Activated CD4-positive, alpha-beta T cell treated with anti-CD3 and anti-CD28 coated beads for 36 hours (primary cell): ENCODE measurements around the gene SLC47A2. TPM values are rescaled to one million over a fixed set of nuclear protein-coding genes. Genes with fewer than 3 reads are reported as not detected.

Experiments used
- ATAC-seq: fragments of 200-7000 bp; cut with Tn5 transposase; one replicate; pipeline ENCODE4 v1.10.0; 2021; ENCODE audit warnings: mild to moderate bottlenecking, moderate library complexity
- CTCF ChIA-PET: fragments of 350-600 bp; sonication (Branson Sonifier 250); formaldehyde crosslinking; loops from one replicate; lab custom pipeline; 2021; ENCODE audit warnings: antibody characterized with exemption; lab: Charles Lee
- POLR2A ChIA-PET: fragments of 350-600 bp; sonication (Branson Sonifier 250); formaldehyde crosslinking; loops from one replicate; lab custom pipeline; 2021; ENCODE audit warnings: antibody characterized with exemption, inconsistent platforms; lab: Charles Lee
- DNase-seq: peaks from one replicate; pipeline ENCODE4 v3.0.0-alpha.2; 2020
- H3K27ac Mint-ChIP-seq: one replicate; pipeline ENCODE4 v1.8.0; 2021; ENCODE audit warnings: mixed read lengths
- H3K27me3 Mint-ChIP-seq: one replicate; pipeline ENCODE4 v1.8.0; 2021; ENCODE audit warnings: mixed read lengths
- H3K36me3 Mint-ChIP-seq: one replicate; pipeline ENCODE4 v1.8.0; 2021; ENCODE audit warnings: low read depth, mixed read lengths
- H3K4me1 Mint-ChIP-seq: one replicate; pipeline ENCODE4 v1.8.0; 2021; ENCODE audit warnings: mixed read lengths
- H3K4me3 Mint-ChIP-seq: one replicate; pipeline ENCODE4 v1.8.0; 2021; ENCODE audit warnings: mild to moderate bottlenecking, moderate library complexity, mixed read lengths
- H3K9me3 Mint-ChIP-seq: one replicate; pipeline ENCODE4 v1.8.0; 2021; ENCODE audit warnings: low read depth, mixed read lengths
- intact Hi-C, 2 experiments: fragments of 100-400 bp; cut with DNase I in 1 of 2; cut with micrococcal nuclease in 1 of 2; formaldehyde crosslinking; loops; one replicate each; pipeline versions ENCODE4 v1.14.2 to v1.15.1; 2022 to 2024; cut with DNase I, micrococcal nuclease
- total RNA-seq, 2 experiments: library from RNA; stranded (reverse); gene quantifications; one replicate each; pipeline ENCODE4 v1.2.3, GENCODE V29; 2021

SLC47A2 gene
- total RNA-seq, 2 experiments from 2014 or later, result not detected

- ATAC-seq, result no peak
- H3K4me3 Mint-ChIP-seq, result no peak overlapping the region
- no peaks in the 10 kb centered on the region for H3K27me3 Mint-ChIP-seq
- H3K9me3 Mint-ChIP-seq, result no peaks in the 10 kb centered on the region
- intact Hi-C loops, result no loop called here
- H3K4me1 Mint-ChIP-seq, result peaks cover 4% of the 10 kb centered on the region
- CTCF ChIA-PET, result interaction anchor here (1.2 to 3.1 kb wide), 2 partner anchors 9 to 10 kb away, joined by 3 to 12 read pairs; no protein-coding TSS in a partner anchor
- no peak for DNase-seq
- H3K36me3 Mint-ChIP-seq, result no peaks in the 10 kb centered on the region
- POLR2A ChIA-PET, result interaction anchor here (0.7 kb wide), 1 partner anchor 37 kb away, joined by 3 read pairs; no protein-coding TSS in a partner anchor
- H3K27ac Mint-ChIP-seq, result no peak overlapping the region
These were observed 39.6 kb upstream of the SLC47A2 start for GRCh38 chr17:19755821-19756510.

GRCh38 chr17:19755392-19755791 is 39.0 kb upstream of the SLC47A2 start:
- no peaks in the 10 kb centered on the region for H3K9me3 Mint-ChIP-seq
- H3K27me3 Mint-ChIP-seq, result no peaks in the 10 kb centered on the region
- DNase-seq (no peak), ATAC-seq (no peak)
- H3K4me3 Mint-ChIP-seq, result no peak overlapping the region
- CTCF ChIA-PET, result interaction anchor here (0.5 to 3.1 kb wide), 4 partner anchors 9 to 240 kb away, joined by 3 to 12 read pairs (median 3); no protein-coding TSS in a partner anchor
- H3K27ac Mint-ChIP-seq, result no peak overlapping the region
- H3K36me3 Mint-ChIP-seq, result no peaks in the 10 kb centered on the region
- POLR2A ChIA-PET, result no interaction called here
- intact Hi-C loops, result no loop called here
- H3K4me1 Mint-ChIP-seq, result peaks cover 4% of the 10 kb centered on the region

GRCh38 chr17:19753661-19754463 is 37.5 kb upstream of the SLC47A2 start:
- ChIA-PET CTCF (interaction anchor here (0.8 to 3.1 kb wide), 4 partner anchors 9 to 15 kb away, joined by 3 to 12 read pairs (median 4); no protein-coding TSS in a partner anchor), POLR2A (no interaction called here)
- Mint-ChIP-seq H3K9me3 (no peaks in the 10 kb centered on the region), H3K27ac (no peak overlapping the region), H3K36me3 (no peaks in the 10 kb centered on the region), H3K27me3 (no peaks in the 10 kb centered on the region), H3K4me1 (peaks cover 7% of the 10 kb centered on the region), H3K4me3 (no peak overlapping the region)
- ATAC-seq (no peak), DNase-seq (no peak)
- intact Hi-C loops, result no loop called here

DNA sequence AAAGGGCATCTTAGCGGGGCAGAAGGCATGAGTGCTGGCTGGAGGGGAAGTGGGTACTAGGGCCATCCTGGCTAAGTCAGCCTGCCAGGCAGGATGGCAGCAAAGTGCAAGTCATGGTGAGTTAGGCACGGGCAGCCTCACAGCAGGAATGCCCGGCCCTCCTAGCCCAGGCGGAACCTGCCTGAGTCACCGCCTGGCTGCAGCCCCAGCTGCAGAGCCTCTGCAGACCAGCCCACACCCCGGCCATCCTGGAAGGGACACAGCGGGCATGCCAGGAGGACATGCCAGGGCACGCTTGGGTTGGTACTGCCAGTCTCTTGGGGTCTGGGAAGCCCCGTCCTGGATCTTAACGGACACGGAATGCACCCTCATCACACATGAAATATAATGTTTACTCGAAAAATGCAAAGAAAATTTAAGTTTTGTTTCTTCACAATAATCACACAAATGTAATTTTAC is 36.7 kb upstream of the SLC47A2 start:
- intact Hi-C loops, result no loop called here
- CTCF ChIA-PET, result interaction anchor here (0.8 to 1.4 kb wide), 3 partner anchors 8 to 23 kb away, joined by 3 to 5 read pairs (median 3); no protein-coding TSS in a partner anchor
- peaks cover 7% of the 10 kb centered on the region for H3K4me1 Mint-ChIP-seq
- H3K9me3 Mint-ChIP-seq, result no peaks in the 10 kb centered on the region
- H3K36me3 Mint-ChIP-seq, result no peaks in the 10 kb centered on the region
- H3K27me3 Mint-ChIP-seq, result no peaks in the 10 kb centered on the region
- ATAC-seq (no peak), DNase-seq (no peak)
- POLR2A ChIA-PET, result no interaction called here
- H3K27ac Mint-ChIP-seq, result no peak overlapping the region
- H3K4me3 Mint-ChIP-seq, result no peak overlapping the region

DNA sequence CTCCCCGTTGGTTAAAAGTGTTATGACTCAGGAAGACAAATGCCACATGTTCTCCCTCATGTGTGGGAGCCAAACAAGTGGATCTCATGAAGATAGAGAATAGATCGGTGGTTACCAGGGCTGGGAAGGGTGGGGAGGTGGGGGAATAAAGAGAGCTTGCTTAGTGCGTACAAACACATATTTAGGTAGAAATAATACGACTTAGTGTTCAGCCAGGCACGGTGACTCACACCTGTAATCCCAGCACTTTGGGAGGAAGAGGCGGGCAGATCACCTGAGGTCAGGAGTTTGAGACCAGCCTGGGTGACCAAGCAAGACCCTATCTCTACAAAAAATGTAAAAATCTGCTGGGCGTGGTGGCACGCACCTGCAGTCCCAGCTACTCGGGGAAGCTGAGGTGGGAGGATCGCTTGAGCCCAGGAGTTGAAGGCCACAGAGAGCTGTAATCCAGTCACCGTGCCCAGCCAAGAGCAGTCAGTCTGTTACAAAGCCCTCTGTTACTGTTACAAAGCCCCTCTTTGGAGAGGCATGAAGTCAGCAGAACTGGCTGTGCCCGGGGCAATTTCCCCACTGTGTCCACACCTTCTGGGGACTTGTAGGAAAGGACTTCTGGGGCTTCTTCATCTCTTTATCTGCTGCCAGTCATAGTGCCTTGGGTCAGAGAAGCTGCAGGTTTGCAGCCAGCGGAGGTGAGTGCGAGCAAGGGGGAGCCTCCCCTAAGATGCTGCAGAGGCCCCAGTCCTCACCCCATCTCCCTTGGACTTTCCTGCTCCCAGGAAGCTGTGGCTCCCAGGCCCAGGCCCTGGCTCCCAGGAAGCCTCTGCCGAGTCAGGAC is 36.0 kb upstream of the SLC47A2 start:
- ATAC-seq (no peak), DNase-seq (no peak)
- H3K27ac Mint-ChIP-seq, result no peak overlapping the region
- no peaks in the 10 kb centered on the region for H3K36me3 Mint-ChIP-seq
- peaks cover 7% of the 10 kb centered on the region for H3K4me1 Mint-ChIP-seq
- no peaks in the 10 kb centered on the region for H3K27me3 Mint-ChIP-seq
- CTCF ChIA-PET, result interaction anchor here (0.6 to 1.4 kb wide), 3 partner anchors 10 to 986 kb away, joined by 3 to 12 read pairs (median 3); no protein-coding TSS in a partner anchor
- intact Hi-C loops, result no loop called here
- POLR2A ChIA-PET, result no interaction called here
- no peak overlapping the region for H3K4me3 Mint-ChIP-seq
- H3K9me3 Mint-ChIP-seq, result no peaks in the 10 kb centered on the region

DNA sequence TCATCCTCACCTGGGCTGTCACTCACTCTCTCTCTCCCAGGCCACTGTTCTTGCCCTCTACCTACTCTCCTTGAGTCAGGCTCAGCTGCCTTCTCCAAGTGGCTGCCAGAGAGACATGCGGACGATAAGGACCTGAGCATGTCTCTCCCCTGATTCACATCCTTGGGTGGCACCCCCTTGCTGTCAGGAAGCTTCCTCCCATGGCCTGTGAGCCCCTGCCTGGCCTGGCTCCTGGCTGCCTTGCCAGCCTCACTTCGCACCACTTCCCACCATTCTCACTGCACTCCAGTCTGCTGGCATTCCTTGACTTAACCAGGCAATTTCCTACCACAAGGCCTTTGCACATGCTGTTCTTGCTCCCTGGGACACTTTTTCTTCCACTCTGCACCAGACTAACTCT is 34.5 kb upstream of the SLC47A2 start:
- Mint-ChIP-seq H3K9me3 (no peaks in the 10 kb centered on the region), H3K4me1 (peaks cover 5% of the 10 kb centered on the region), H3K4me3 (no peak overlapping the region), H3K27me3 (no peaks in the 10 kb centered on the region), H3K27ac (no peak overlapping the region), H3K36me3 (no peaks in the 10 kb centered on the region)
- CTCF ChIA-PET, result interaction anchor here (1.0 to 1.4 kb wide), 2 partner anchors 11 to 35 kb away, joined by 5 to 12 read pairs; no protein-coding TSS in a partner anchor
- POLR2A ChIA-PET, result no interaction called here
- DNase-seq (no peak), ATAC-seq (no peak)
- intact Hi-C loops, result no loop called here

GRCh38 chr17:19750020-19750572 is 33.7 kb upstream of the SLC47A2 start:
- peaks cover 6% of the 10 kb centered on the region for H3K4me1 Mint-ChIP-seq
- no peak for DNase-seq
- CTCF ChIA-PET, result interaction anchor here (0.6 kb wide), 1 partner anchor 472 kb away, joined by 4 read pairs; no protein-coding TSS in a partner anchor
- no peaks in the 10 kb centered on the region for H3K9me3 Mint-ChIP-seq
- POLR2A ChIA-PET, result no interaction called here
- H3K27me3 Mint-ChIP-seq, result no peaks in the 10 kb centered on the region
- no peak overlapping the region for H3K4me3 Mint-ChIP-seq
- intact Hi-C loops, result no loop called here
- H3K27ac Mint-ChIP-seq, result no peak overlapping the region
- no peaks in the 10 kb centered on the region for H3K36me3 Mint-ChIP-seq
- ATAC-seq, result no peak

- Mint-ChIP-seq H3K27me3 (no peaks in the 10 kb centered on the region), H3K4me3 (no peak overlapping the region), H3K9me3 (no peaks in the 10 kb centered on the region), H3K36me3 (no peaks in the 10 kb centered on the region), H3K27ac (no peak overlapping the region), H3K4me1 (peaks cover 11% of the 10 kb centered on the region)
- ChIA-PET POLR2A (no interaction called here), CTCF (interaction anchor here (0.5 to 2.6 kb wide), 2 partner anchors 13 to 279 kb away, joined by 4 to 9 read pairs; no protein-coding TSS in a partner anchor)
- ATAC-seq (no peak), DNase-seq (no peak)
- intact Hi-C loops, result loop anchor here (5.0 to 10.0 kb wide), 2 partner anchors 56 to 101 kb away; partner anchors contain the start of gene ALDH3A2 (in 1 of the 2)
These were observed 32.4 kb upstream of the SLC47A2 start for GRCh38 chr17:19748807-19749193.

GRCh38 chr17:19747829-19748806 is 31.7 kb upstream of the SLC47A2 start, which contains the start of gene ALDH3A1:
ALDH3A1 (minus strand) TSS chr17:19748298; CDS start chr17:19745129, 3,169 bp downstream.
- Mint-ChIP-seq H3K9me3 (no peaks in the 10 kb centered on the region), H3K4me3 (no peak within 1 kb of the TSS), H3K27ac (no peak within 1 kb of the TSS), H3K27me3 (no peaks in the 10 kb centered on the region), H3K4me1 (peaks cover 11% of the 10 kb centered on the region), H3K36me3 (no peaks in the 10 kb centered on the region)
- CTCF ChIA-PET, result interaction anchor here (2.6 kb wide), 1 partner anchor 14 kb away, joined by 9 read pairs; no protein-coding TSS in a partner anchor
- intact Hi-C loops, result loop anchor here (5.0 to 10.0 kb wide), 2 partner anchors 57 to 101 kb away; partner anchors contain the start of gene ALDH3A2 (in 1 of the 2)
- POLR2A ChIA-PET, result no interaction called here
- DNase-seq (no peak), ATAC-seq (no peak)
